Adrenal gland (tissue), 5 donors: Measurements from ENCODE around the gene GSTT2B.
"Not testable (repeated sequence)": the region's sequence is repeated elsewhere in the genome, so short reads cannot be mapped to it uniquely, and the experiment has no call there.

Experiments
- POLR2A ChIP-seq, 2 donors: fragments of 450-650 bp; IDR thresholded peaks; one replicate each; pipeline ENCODE4 v1.6.1; 2017; ENCODE audit warnings: antibody characterized with exemption in 2 of 2, mild to moderate bottlenecking in 2 of 2, moderate library complexity in 1 of 2
- TF ChIP-seq, protein P1 (sequence below), 6 experiments: fragments of 450-650 bp in 4 of 6; fragments of 200-600 bp in 2 of 6; sonication (generic) in 1 of 6; IDR thresholded peaks; 1 replicate in 5 of 6; 2 replicates in 1 of 6; pipeline versions ENCODE4 v1.5.1 to v1.8.0; 2016 to 2021; ENCODE audit warnings: antibody characterized with exemption in 6 of 6, mild to moderate bottlenecking in 2 of 6, moderate library complexity in 1 of 6
- donor health status: DM: no; HTN: no; CAD: no.

DNA sequence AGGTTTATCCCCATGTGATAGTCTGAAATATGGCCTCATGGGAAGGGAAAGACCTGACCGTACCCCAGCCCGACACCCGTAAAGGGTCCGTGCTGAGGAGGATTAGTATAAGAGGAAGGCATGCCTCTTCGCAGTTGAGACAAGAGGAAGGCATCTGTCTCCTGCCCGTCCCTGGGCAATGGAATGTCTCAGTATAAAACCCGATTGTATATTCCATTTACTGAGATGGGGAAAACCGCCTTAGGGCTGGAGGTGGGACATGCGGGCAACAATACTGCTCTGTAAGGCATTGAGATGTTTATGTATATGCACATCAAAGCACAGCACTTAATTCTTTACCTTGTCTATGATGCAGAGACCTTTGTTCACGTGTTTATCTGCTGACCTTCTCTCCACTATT, 53.6 kb downstream of the GSTT2B start:
- TF ChIP-seq, protein P1, sequence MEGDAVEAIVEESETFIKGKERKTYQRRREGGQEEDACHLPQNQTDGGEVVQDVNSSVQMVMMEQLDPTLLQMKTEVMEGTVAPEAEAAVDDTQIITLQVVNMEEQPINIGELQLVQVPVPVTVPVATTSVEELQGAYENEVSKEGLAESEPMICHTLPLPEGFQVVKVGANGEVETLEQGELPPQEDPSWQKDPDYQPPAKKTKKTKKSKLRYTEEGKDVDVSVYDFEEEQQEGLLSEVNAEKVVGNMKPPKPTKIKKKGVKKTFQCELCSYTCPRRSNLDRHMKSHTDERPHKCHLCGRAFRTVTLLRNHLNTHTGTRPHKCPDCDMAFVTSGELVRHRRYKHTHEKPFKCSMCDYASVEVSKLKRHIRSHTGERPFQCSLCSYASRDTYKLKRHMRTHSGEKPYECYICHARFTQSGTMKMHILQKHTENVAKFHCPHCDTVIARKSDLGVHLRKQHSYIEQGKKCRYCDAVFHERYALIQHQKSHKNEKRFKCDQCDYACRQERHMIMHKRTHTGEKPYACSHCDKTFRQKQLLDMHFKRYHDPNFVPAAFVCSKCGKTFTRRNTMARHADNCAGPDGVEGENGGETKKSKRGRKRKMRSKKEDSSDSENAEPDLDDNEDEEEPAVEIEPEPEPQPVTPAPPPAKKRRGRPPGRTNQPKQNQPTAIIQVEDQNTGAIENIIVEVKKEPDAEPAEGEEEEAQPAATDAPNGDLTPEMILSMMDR (IDR thresholded peaks at IDR 0.05), result not testable (repeated sequence)
- not testable (repeated sequence) for TF ChIP-seq POLR2A (IDR thresholded peaks at IDR 0.05)
